Germinal center (tissue), 1 donor: ENCODE results near the gene CCDC97.
"Not testable (repeated sequence)": the region's sequence is repeated elsewhere in the genome, so short reads cannot be mapped to it uniquely, and the experiment has no call there.

Experiments
- DNase-seq: peaks from one replicate; pipeline ENCODE4 v3.0.0; 2012; ENCODE audit warnings: mixed read lengths, low spot score

CCDC97 gene

DNA sequence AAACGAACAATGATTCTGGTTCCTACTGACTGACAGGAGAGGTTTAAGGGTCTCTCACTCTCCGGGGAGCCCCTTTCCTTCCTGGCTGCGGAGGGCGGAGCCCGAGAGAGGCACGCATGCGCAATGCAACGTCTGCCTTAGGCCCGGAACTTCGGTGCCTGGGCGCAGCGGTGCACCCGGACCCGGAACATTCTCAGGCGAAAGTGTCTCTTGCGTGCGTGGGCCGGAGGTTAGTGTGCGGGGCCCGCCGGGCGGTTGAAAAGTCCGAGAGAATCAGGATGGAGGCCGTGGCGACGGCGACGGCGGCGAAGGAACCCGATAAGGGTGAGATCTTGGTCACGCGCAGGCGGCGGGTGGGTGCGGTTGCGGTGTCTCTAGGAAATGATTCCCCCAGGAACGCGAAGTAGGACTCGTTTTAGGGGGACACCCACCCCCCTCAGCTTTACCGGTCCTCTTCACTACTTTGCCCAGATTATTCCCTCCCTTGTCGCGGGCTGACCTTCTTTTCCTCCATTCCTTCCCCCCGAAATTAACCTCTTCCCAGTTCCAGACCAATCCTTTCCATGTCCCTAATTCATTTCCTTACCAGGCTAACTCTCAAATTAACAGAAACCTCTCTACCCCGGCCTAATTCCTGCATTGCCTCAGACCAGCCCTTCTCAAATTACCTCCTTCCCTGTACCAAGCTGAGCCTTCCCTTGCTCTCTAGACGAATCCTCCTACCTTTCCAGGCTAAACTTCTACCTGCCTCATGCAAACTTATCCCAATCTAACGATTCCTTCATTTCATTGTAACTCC, at the start of gene CCDC97:
CCDC97 (plus strand) TSS at position 140 of the 799 bp plus-strand sequence; CDS start at position 279, 139 bp downstream.
- peak; percentile 93 for DNase-seq

DNA sequence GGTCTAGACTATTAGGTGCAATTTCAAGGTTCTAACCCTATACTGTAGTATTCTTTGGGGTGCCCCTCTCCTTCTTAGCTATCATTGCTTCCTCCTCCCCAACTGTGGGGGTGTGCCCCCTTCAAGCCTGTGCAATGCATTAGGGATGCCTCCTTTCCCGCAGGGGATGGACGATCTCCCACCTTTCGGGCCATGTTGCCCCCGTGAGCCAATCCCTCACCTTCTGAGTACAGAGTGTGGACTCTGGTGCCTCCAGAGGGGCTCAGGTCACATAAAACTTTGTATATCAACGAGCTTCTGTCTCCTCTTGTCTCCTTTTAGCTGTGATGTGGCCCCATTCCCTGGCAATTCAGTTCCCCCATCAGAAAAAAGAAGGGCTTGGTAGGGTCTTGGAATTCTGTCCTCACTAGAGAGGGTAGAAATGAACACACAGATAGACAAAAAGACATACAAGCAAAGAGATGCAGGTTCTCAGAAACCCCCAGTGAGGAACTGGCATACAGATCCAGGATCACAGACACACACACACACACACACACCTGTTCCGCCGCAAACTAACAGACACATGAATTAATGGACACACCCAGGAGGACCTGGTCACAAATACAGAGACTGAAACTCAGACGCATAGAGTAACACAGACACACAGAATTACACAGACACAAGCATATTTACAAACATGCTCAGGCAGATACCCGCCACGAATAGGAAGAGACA, 48.3 kb upstream of the CCDC97 start:
- no peak for DNase-seq

DNA sequence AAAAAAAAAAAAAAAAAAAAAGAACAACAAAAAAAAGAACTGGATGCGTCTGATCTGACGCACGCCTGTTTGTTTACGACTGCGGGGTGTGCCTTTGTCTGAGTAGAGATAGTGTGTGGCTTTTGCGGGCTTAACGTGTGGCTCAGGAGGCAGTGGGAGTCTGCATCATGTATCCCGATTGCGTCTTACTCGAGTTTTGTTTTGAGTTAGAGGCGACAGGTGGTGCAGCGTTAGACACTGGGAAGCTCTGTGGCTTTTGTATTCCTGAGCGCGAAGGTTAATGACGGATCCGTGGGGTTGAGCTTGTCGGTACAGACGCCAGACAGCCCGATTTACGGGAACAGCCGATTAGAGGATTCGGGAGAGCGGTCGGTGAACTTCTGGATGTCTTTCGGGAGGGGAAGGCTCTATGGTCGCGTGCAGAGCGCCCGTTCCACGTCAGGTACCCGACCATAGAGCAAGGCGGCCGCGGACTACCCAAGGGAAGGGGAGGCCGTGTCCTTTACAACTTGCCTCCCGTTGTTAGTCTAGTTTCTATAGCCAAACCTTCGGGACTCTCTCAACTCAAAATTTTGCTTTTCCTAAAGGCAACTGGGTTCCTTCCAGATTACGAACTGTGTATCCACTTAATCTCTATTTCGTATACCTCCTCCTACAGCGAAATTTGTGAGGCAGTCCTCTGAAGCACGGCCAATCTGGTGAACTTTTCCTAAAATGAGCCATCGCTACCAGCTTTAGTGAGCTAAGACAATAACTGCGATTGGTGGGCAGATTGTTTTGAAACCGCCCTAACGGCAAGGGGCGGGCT, 46.7 kb upstream of the CCDC97 start:
- DNase-seq = peak; percentile 62

DNA sequence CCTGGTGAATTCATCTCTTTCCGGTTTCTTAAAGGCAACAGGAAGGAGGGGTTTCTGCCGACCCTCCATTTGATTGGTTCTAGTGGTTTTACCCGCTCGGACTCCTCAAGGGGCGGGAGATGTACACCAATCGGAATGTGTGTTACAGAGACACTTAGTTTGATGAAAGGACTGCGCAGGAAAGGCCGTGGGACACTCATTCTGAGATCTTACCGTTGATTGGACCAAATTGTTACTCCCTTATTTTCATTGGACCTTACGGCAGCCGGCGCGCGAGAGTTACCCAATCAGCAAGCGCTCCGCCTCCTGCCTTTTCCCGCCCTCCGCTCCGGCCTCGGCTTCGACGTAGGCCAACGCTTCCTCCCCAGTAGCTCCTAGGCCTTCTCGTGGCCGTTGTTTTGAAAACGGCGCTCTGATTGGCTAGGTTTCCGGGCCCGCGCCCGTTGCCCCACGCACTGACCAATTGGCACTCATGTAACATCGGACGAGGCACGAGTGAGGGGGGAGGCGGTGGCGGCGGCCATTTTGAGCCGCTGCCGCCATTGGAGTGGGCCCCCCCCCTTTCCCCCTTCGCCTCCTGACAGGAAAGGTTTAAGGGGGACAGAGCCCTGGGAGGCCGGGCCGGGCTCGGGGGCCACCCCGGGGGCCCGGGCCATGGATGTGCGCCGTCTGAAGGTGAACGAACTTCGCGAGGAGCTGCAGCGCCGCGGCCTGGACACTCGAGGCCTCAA, 46.0 kb upstream of the CCDC97 start, which contains the start of gene HNRNPUL1:
HNRNPUL1 (plus strand) TSS at position 523 of the 731 bp plus-strand sequence; CDS start at position 655, 132 bp downstream.
- DNase-seq = peak; percentile 100

DNA sequence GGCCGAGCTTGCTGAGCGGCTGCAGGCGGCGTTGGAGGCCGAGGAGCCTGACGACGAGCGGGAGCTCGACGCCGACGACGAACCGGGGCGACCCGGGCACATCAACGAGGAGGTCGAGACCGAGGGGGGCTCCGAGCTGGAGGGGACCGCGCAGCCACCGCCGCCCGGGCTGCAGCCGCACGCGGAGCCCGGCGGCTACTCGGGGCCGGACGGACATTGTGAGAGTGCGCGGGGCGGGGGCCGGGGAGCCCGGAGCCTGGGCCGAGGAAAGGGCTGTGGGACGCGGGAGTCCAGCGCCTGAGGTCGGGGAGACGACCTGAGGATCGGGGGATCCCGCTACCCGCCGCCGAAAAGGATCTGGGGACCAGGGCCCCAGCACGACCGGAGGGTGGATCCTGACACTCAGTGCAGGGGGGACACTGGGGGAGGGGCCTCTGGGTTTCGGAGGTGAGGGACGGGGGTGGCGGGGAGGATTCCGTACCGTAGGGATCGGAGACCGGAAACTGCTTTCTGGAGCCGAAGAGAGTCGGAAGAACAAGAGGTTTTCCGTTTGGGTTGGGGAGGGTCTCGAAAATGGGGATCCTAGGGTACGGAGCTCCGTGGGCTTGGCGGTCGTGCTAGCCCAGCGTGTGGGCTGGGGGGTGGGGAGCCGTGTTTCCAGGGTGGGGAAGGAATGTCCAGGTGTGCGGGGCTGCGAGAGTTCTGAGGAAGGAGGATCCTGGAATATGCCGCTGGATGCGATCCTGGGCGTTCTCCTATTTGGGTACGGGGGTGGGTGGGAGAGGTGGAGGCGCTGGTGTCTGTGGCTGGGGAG, 45.2 kb upstream of the CCDC97 start:
- peak; percentile 60 for DNase-seq

DNA sequence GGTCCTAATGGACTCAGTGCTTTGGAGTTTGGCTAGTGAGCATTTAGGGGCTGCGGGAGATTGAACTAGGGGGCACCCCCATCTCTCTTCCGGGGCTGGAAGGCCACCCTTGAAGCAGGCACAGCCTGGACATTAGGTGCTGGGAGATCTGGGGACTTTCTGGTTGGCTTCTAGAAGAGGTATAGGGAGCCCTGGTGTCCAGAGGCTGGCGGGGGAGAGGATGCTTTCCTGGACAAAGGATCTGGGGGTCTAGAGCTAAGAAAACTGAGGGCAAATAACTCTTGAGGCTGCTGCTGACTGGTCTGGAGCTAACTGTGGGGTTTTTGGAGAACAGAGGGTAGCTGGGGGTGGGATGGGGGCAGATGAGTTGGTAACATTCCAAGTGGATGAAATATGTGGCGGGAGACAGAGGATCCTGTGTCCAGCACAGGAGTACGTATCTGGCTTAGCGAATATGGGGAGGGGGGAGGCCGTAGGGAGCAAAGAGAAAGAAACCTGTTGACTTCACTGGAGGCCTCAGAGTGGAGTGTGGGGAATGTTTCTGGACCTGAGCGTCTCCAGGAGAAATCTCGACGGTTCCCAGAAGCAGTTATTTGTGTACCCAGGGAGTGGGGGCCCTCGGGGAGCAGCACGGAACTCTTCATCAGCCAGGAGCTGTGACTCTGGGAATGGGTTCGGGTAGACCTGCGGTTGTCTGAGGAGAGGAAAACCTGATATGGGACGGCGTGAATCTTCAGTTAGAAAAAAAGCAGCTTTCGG, 44.4 kb upstream of the CCDC97 start:
- no peak for DNase-seq

DNA sequence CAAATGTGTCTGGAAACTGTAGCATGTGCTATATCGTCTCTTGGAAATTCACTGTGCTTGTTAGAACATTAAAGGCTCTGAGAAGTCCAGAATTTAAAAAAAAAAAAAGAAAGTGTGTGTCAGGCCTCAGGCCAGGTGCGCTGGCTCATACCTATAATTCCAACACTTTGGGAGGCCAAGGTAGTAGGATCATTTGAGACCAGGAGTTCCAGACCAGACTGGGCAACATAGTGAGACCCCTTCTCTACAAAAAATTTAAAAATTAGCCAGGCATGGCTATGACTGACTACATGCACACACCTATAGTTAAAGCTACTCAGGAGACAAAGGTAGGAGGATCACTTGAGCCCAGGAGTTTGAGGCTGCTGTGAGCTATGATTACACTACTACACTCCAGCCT, 40.9 kb upstream of the CCDC97 start:
- no peak for DNase-seq

DNA sequence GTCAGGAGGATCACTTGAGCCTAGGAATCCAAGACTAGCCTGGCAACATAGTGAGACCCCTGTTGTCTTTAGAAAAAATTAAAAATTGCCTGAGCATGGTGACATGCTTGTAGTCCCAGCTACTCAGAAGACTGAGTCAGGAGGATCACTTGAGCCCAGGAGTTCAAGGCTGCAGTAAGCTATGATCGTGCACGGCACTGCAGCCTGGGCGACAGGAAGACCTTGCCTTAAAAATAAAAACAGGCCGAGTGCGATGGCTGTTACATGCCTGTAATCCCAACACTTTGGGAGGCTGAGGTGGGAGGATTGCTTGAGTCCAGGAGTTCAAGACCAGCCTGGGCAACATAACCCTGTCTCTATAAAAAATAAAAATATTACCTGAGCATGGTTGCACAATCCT, 40.4 kb upstream of the CCDC97 start:
- no peak for DNase-seq

DNA sequence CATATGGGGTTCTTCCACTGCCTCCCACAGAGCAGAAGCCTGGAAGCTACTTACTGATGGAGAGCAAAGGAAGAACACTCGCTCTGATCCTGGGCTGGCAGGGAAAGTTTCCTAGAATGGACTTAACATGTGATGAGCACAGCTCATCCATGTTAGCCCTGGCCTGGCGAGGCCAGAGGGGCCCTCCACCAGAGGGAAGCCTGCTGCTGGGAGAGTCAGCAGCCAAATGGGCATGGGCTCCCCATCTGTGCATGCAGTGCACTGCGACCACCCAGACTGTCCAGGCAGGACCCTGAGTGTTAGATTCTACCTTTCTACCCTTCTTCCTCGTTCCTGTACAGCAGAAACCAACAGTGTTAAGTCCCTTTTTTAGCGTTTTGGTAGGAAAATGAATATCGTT, 36.9 kb upstream of the CCDC97 start:
- no peak for DNase-seq

DNA sequence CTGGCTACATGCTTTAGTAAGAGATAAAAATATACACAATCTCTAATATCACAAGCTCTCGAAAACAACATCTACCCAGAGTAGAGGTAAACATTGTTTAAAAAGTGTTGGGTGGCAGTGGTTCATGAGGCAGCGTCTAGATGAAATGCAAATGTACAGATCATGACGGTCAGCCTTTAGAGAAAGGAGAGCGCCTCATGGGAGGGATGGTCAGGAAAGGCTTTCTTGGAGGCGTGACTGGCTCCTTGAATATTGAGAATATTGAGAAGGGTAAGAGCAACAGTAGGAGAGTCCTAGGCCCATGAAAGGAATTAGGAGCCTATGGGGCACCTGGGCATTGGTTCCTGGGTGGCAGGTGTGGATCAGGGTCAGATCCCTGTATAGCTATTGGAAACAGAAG, 35.2 kb upstream of the CCDC97 start:
- DNase-seq = no peak

DNA sequence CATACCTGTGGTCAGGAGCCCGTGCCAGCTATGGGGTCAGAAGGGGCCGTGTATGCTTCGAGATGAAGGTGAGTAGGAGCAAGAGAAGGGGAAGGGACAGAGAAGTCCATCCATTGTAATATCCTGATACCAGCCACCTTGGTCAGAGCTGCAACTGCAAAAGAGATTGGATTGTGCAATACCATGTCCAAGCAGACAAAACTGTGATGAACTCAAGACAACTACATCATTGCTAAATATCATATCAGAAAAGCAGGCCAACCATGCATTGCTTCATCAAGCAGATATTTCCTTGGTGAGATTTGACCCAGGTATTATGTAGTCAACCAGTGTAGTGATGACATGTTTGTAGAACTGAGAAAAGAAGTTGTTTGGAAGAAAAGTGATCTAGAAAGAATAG, 33.7 kb upstream of the CCDC97 start:
- DNase-seq = no peak

DNA sequence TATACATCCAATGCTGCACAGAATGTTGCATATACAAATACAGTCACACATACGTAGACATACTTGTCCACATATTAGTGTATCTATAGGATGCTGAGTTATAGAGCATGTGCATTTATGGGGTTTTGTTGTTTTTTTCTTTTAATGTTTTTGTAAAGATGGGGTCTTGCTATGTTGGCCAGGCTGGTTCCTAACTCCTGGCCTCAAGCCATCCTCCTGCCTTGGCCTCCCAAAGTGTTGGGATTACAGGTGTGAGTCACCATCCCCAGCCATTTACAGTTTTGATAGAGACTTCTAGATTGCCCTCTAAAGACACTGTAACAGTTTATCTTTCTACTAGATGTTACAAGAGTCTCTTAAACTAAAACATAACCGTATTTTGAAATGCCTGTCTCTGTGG, 31.5 kb upstream of the CCDC97 start:
- no peak for DNase-seq

DNA sequence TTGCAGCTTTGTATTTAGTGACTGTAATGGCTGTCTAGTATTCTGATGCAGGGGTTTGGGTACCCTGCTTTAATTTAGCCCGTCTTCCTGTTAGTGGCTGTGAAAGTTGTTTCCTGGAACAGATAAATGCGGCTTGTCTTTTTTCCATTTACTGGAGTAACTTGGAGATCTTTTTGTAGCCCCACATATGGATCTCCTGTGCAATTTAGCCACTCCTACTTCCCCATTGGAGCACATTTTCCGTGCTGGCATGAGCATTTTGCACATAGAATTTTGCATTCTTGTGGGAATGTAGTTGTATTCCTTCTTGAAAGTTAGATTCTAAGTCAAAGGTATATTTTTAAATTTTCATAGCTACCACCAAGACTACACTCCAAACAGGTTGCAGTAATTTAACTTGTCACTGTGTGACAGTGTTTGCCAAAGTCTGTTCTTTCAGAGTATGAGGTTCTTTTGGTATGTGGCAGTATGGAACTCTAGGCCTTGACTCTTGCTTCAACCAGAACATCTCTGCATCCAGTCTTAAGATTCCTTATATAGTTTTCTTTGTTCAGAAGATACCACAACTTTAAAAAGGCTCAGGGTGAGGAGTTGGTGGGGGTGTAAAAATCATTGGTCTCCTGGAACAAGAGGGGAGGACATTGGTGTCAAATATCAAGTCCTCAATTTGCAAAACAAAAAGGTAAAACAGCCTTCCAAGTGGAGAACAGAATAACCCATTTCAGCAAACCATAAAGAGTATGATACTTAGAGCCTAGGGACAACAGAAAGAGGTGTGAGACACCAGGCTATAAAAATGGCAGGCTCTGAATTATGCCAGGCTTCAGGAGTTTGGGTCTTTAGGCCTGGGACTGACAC, 21.1 kb upstream of the CCDC97 start:
- DNase-seq = no peak

DNA sequence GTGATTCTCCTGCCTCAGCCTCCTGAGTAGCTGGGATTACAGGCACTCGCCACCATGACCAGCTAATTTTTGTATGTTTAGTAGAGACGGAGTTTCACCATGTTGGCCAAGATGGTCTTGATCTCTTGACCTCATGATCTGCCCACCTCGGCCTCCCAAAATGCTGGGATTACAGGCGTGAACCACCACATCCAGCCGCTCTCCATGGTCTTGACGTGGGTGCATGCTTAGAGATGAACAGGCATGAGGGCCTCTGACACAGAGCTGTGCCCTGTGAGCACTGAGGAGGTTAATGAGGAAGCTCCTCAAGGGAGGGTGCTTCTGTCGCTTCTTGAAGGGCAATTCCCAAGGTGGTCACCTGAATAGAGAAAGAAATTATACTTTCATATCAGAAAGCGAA, 20.2 kb upstream of the CCDC97 start:
- not testable (repeated sequence) for DNase-seq

DNA sequence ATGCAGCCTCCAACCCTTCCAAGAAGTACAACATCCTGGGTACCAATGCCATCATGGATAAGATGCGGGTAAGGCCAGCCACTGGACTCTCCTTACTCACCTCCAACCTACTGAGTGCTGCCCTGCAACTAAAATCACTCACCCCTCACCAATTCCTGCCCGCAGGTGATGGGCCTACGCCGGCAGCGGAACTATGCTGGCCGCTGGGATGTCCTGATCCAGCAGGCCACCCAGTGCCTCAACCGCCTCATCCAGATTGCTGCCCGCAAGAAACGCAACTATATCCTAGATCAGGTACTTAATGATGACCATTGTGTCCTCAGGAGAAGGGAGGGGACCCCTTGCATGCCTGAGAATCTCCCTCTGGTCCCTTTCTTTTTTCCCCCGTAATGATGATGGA, 15.6 kb upstream of the CCDC97 start:
- no peak for DNase-seq

DNA sequence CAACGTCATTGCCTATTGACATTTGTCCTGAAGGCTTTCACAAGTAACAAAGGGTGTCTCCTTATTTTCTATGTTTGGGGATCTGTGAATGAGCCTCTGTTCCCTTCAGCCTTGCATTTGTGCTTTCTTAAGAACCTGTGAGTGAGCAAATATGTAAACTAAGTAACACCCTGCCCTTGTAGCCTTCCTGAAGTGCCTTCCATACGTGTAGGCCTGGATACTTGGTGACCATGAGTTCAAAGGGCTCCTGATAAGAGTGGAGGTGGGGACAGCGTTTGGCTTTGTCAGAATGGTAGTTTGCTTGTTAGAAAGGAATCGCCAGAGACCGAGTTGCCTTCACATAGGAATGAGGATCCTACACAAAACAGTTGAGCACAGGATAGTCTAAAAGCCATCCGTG, 14.5 kb upstream of the CCDC97 start:
- no peak for DNase-seq

DNA sequence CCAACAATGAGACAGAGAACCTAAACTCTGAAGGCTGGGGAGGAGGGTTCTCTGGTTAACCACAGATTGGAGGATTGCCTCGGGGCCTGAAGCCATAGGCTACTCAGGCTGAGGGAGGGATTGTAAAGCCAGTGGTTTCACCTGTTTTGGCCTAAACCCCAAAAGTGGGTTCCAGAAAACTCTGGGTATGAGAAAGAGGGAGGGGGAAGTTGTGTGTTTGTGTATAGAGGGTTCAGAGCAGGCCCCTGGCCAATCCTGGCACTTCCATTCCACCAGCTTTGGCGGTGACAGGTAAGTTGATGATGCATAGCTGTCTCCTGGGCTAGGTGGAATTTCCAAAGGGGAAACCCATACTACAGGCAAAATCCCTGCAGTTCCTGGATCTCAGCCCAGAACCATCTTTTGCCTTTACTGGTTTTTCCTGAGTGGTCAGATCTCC, 13.5 kb upstream of the CCDC97 start:
- DNase-seq = no peak

DNA sequence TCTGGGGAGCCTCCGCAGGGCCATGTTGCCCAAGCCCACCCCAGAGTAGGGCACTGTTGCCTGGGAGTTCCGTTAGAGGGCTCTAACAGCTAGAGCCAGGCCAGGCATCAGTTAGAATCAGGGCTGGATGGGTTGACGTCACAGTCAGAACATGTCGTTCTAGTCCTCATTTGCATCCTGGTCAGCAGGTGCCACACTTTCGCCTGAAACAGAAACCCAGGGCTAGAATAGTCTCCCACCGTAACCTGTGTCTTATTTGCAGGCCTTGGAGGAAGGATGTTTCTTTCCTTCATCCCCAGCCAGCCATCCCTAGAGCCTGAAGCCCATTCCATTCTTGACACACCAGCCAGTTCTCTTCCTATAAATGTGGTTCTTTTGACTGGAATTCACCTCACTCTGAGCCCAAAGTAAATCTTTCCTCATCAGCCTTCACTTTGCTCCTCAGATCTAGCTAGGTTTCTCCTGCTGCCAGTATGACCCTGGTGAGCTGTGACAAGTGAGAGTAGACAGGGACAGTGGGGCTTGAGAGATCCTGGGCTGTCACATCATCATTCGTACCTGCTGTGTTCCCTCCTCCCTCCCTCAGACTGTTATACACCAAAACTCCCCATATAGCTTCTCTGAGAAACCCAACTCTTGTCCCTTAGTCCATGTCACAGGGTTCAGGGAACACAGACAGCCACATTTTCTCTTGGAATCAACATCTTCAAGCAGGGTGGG, 12.2 kb upstream of the CCDC97 start:
- DNase-seq = peak; percentile 90
